Measurements from ENCODE around the gene ZFP3.

ZFP3 gene

GRCh38 chr17:5097101-5097834 lies 19.0 kb downstream of the ZFP3 start:
- H3K9me3 ChIP-seq (replicated peaks; ENCODE audit: insufficient read depth, low read length), result no peaks in the 10 kb centered on the region
- H2AFZ ChIP-seq (ENCODE audit: low read length), result no peak overlapping the region

DNA sequence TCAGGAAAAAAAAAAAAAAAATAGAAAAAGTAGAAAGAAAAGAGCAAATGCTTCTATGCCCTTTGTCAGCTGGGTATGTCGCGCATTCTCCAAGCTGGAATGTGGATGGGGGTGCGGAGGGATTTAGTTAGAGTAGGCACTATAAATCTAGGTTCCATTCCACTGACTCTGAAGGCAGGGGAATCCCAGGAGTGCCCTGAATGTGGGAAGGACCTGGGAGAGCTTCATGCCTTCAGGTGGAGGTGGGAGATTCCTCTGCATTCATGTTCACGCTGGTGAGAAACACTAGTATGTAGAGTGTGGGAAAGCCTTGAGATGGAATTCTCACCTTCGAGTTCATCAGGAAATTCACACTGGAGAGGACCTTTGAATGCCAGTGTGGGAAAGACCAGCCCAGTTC lies 21.0 kb downstream of the ZFP3 start:
- Histone ChIP-seq H4K20me1 (ENCODE audit: insufficient read depth, low read length) (no peaks in the 10 kb centered on the region), H3K9me3 (replicated peaks; ENCODE audit: insufficient read depth, low read length) (no peaks in the 10 kb centered on the region), H3K27me3 (replicated peaks; ENCODE audit: insufficient read depth, low read length) (peaks cover 24% of the 10 kb centered on the region), H3F3A (ENCODE audit: insufficient read depth, low read length) (no peaks in the 10 kb centered on the region), H2AFZ (ENCODE audit: low read length) (no peak overlapping the region), H3K36me3 (replicated peaks; ENCODE audit: insufficient read depth, low read length) (no peaks in the 10 kb centered on the region), H3K4me2 (ENCODE audit: low read depth, low read length) (no peak overlapping the region), H3K4me1 (ENCODE audit: low read length) (no peaks in the 10 kb centered on the region), H3K9me2 (replicated peaks; ENCODE audit: insufficient read depth, low read length) (no peaks in the 10 kb centered on the region), H3K9ac (ENCODE audit: low read length) (no peak overlapping the region), H3K4me3 (ENCODE audit: low read length) (no peak overlapping the region), H3K79me2 (ENCODE audit: low read length) (no peaks in the 10 kb centered on the region), H3K27ac (ENCODE audit: low read length) (no peak overlapping the region)
- no peak for DNase-seq
- TF ChIP-seq CTCF (IDR thresholded peaks at IDR 0.05; ENCODE audit: low read length), result no peak
- TF ChIP-seq EZH2phosphoT487 (IDR thresholded peaks at IDR 0.05; ENCODE audit: low read length), result no peak
- no peak for TF ChIP-seq EZH2 (optimal IDR thresholded peaks at IDR 0.05; ENCODE audit: low read depth, low read length)

More at GRCh38 chr17:5097101-5097834, 19.0 kb downstream of the ZFP3 start:
- Histone ChIP-seq H3K27me3 (replicated peaks; ENCODE audit: insufficient read depth, low read length) (peaks cover 28% of the 10 kb centered on the region), H3F3A (ENCODE audit: insufficient read depth, low read length) (no peaks in the 10 kb centered on the region), H3K9ac (ENCODE audit: low read length) (no peak overlapping the region), H4K20me1 (ENCODE audit: insufficient read depth, low read length) (no peaks in the 10 kb centered on the region), H3K27ac (ENCODE audit: low read length) (no peak overlapping the region), H3K4me1 (ENCODE audit: low read length) (no peaks in the 10 kb centered on the region), H3K79me2 (ENCODE audit: low read length) (no peaks in the 10 kb centered on the region), H3K36me3 (replicated peaks; ENCODE audit: insufficient read depth, low read length) (no peaks in the 10 kb centered on the region), H3K4me3 (ENCODE audit: low read length) (no peak overlapping the region), H3K9me2 (replicated peaks; ENCODE audit: insufficient read depth, low read length) (no peaks in the 10 kb centered on the region), H3K4me2 (ENCODE audit: low read depth, low read length) (no peak overlapping the region)
- no peak for DNase-seq
- TF ChIP-seq EZH2phosphoT487 (IDR thresholded peaks at IDR 0.05; ENCODE audit: low read length), result no peak
- TF ChIP-seq EZH2 (optimal IDR thresholded peaks at IDR 0.05; ENCODE audit: low read depth, low read length), result no peak
- TF ChIP-seq CTCF (IDR thresholded peaks at IDR 0.05; ENCODE audit: low read length), result no peak

- no peak overlapping the region for H3K4me3 ChIP-seq (ENCODE audit: low read length)
- peaks cover 12% of the 10 kb centered on the region; the same call in 1 of the 2 replicates for H3K27me3 ChIP-seq (replicated peaks; ENCODE audit: insufficient read depth, low read length)
- no peaks in the 10 kb centered on the region for H3K9me3 ChIP-seq (replicated peaks; ENCODE audit: insufficient read depth, low read length)
- H3K79me2 ChIP-seq (ENCODE audit: low read length), result no peaks in the 10 kb centered on the region
- no peak overlapping the region for H3K4me2 ChIP-seq (ENCODE audit: low read depth, low read length)
- H3K27ac ChIP-seq (ENCODE audit: low read length), result no peak overlapping the region
- H2AFZ ChIP-seq (ENCODE audit: low read length), result no peak overlapping the region
- no peak for DNase-seq
- H3F3A ChIP-seq (ENCODE audit: insufficient read depth, low read length), result no peaks in the 10 kb centered on the region
- 0 out of 2 replicates have a peak, but pooled peaks cover 4% of the 10 kb centered on the region for H3K36me3 ChIP-seq (replicated peaks; ENCODE audit: insufficient read depth, low read length)
- H3K9me2 ChIP-seq (replicated peaks; ENCODE audit: insufficient read depth, low read length), result no peaks in the 10 kb centered on the region
- H3K4me1 ChIP-seq (ENCODE audit: low read length), result no peaks in the 10 kb centered on the region
- no peak overlapping the region for H3K9ac ChIP-seq (ENCODE audit: low read length)
- no peaks in the 10 kb centered on the region for H4K20me1 ChIP-seq (ENCODE audit: insufficient read depth, low read length)
- TF ChIP-seq EZH2phosphoT487 (IDR thresholded peaks at IDR 0.05; ENCODE audit: low read length), result no peak
These were observed 22.6 kb downstream of the ZFP3 start for GRCh38 chr17:5100832-5101231.

DNA sequence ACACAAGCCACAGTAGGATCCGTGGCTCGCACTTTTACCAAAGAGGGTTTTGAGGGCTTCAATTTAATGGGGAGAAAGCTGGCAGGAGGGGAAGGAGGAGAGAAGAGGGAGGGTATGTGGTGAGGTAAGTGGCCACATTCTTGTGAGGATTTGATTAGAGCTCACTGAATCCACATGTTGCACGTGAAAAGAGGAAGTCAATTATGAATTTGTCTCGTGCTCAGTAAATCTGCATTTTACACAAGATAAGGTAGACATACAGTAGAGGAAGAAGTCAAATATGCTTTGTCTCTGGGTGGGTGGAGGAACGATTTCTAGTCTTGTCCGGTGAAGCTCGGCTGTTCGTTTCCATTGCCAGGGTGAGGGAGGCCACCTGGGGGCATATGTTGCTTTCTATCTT lies 32.5 kb downstream of the ZFP3 start:
- Histone ChIP-seq H3K27me3 (replicated peaks; ENCODE audit: insufficient read depth, low read length) (no peaks in the 10 kb centered on the region), H3F3A (ENCODE audit: insufficient read depth, low read length) (0 out of 2 replicates have a peak, but pooled peaks cover 3% of the 10 kb centered on the region), H3K4me3 (ENCODE audit: low read length) (peak overlapping the region; percentile 99), H3K4me2 (ENCODE audit: low read depth, low read length) (peak overlapping the region; percentile 96), H3K79me2 (ENCODE audit: low read length) (peaks cover 12% of the 10 kb centered on the region), H3K36me3 (replicated peaks; ENCODE audit: insufficient read depth, low read length) (peaks cover 4% of the 10 kb centered on the region; the same call in 1 of the 2 replicates), H4K20me1 (ENCODE audit: insufficient read depth, low read length) (no peaks in the 10 kb centered on the region), H3K27ac (ENCODE audit: low read length) (no peak overlapping the region), H3K4me1 (ENCODE audit: low read length) (no peaks in the 10 kb centered on the region), H2AFZ (ENCODE audit: low read length) (peak overlapping the region; percentile 100), H3K9me2 (replicated peaks; ENCODE audit: insufficient read depth, low read length) (no peaks in the 10 kb centered on the region), H3K9me3 (replicated peaks; ENCODE audit: insufficient read depth, low read length) (no peaks in the 10 kb centered on the region), H3K9ac (ENCODE audit: low read length) (peak overlapping the region; percentile 77)
- no peak for TF ChIP-seq CTCF (IDR thresholded peaks at IDR 0.05; ENCODE audit: low read length)
- no peak for TF ChIP-seq EZH2 (optimal IDR thresholded peaks at IDR 0.05; ENCODE audit: low read depth, low read length)
- no peak for TF ChIP-seq EZH2phosphoT487 (IDR thresholded peaks at IDR 0.05; ENCODE audit: low read length)
- no peak for DNase-seq
